HT-29 (cell line): Measurements from ENCODE around the gene CYP1A2. TPM values are rescaled to one million over a fixed set of nuclear protein-coding genes. Genes with fewer than 3 reads are reported as not detected.
"Not testable (repeated sequence)": the region's sequence is repeated elsewhere in the genome, so short reads cannot be mapped to it uniquely, and the experiment has no call there.

Source experiments
- DNase-seq: peaks from one replicate; pipeline ENCODE4 v3.0.0-alpha.2; 2015; ENCODE audit warnings: low spot score
- total RNA-seq: library from RNA; depleted of rRNA; stranded (reverse); fragments of >200 nt; shearing (Covaris generic); gene quantifications from 2 replicates; pipeline ENCODE4 v1.2.3, GENCODE V29; 2014

The CYP1A2 gene
- total RNA-seq, 1 experiment from 2014 or later = not detected

GRCh38 chr15:74735305-74735704, 13.3 kb upstream of the CYP1A2 start:
- no peak for DNase-seq

- not testable (repeated sequence) for DNase-seq
These were observed 10.4 kb upstream of the CYP1A2 start for GRCh38 chr15:74738239-74738638.

- no peak for DNase-seq
These were observed 6.2 kb upstream of the CYP1A2 start for GRCh38 chr15:74742422-74742821.

- DNase-seq = no peak
These were observed 2.3 kb upstream of the CYP1A2 start for GRCh38 chr15:74746389-74746788.

- DNase-seq = no peak
These were observed 1.2 kb downstream of the CYP1A2 start for GRCh38 chr15:74749832-74750231.

GRCh38 chr15:74750751-74751150, 2.1 kb downstream of the CYP1A2 start:
- DNase-seq = no peak

- DNase-seq = no peak
These were observed 3.4 kb downstream of the CYP1A2 start for GRCh38 chr15:74752011-74752410.

GRCh38 chr15:74752531-74752930, 3.9 kb downstream of the CYP1A2 start:
- no peak for DNase-seq

DNA sequence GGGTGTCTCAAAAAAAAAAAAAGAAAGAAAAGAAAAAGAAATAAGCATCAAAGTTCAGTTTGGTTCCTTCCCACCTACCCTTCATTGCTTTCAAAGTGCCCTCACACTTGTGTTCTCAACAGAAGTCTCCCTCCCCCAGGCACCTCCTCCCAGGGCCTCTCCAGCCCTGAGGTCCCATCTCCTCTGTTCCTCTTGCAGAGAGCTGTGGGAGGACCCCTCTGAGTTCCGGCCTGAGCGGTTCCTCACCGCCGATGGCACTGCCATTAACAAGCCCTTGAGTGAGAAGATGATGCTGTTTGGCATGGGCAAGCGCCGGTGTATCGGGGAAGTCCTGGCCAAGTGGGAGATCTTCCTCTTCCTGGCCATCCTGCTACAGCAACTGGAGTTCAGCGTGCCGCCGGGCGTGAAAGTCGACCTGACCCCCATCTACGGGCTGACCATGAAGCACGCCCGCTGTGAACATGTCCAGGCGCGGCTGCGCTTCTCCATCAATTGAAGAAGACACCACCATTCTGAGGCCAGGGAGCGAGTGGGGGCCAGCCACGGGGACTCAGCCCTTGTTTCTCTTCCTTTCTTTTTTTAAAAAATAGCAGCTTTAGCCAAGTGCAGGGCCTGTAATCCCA, 6.1 kb downstream of the CYP1A2 start:
- no peak for DNase-seq

DNA sequence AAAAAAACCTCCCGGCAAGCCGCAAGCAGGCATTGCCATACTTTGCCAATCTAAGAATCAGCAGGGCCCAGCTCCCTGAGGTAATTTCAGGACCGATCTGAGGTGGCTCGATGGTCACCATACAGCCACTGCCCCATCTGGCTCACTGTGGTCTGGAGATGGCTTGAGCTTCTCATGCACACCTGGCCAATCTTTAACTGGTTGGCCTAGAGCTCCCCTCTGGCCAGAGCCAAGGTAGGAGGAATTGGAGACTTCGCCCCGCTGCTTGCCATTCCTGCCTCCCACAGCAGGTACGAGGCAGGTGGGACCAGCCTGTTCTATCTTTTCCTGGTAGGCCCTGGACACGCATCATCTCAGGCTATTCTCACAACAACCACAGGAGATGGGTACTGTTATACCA, 10.1 kb downstream of the CYP1A2 start:
- no peak for DNase-seq

- DNase-seq = no peak
These were observed 14.1 kb downstream of the CYP1A2 start for GRCh38 chr15:74762791-74763150.

- DNase-seq = no peak
These were observed 14.8 kb downstream of the CYP1A2 start for GRCh38 chr15:74763416-74763815.

GRCh38 chr15:74767167-74768098, 18.8 kb downstream of the CYP1A2 start:
- no peak for DNase-seq

DNA sequence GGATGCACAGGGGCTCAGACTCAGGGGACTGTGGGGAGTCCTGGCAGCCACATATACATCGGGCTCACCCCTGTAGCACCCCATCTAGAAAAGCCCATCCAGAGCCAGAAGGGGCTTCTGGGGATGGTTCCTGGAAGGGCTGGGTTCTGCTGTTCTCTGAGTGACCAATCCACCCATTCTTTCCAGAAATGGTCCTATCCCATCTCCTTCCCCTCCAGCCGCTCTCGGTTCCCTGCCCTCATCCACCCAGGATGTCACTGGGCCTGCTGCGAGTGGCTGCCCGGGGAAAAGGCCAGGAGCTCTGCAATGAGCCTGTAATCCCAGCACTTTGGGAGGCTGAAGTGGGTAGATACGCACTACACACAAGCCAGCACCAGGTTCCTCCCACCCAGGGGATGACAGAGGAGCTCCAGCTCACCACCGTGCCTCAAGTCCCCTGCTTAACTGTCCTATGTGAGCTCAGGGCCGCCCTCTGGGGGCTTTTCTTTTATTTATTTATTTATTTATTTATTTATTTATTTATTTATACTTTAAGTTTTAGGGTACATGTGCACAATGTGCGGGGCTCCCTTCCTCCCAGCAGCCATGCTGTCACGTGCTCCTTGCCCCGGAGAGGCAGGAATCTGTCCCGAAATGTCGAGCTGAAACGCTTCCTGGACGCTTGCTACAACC, 19.6 kb downstream of the CYP1A2 start:
- no peak for DNase-seq

GRCh38 chr15:74768771-74769342, 20.2 kb downstream of the CYP1A2 start:
- peak; percentile 75 for DNase-seq

DNA sequence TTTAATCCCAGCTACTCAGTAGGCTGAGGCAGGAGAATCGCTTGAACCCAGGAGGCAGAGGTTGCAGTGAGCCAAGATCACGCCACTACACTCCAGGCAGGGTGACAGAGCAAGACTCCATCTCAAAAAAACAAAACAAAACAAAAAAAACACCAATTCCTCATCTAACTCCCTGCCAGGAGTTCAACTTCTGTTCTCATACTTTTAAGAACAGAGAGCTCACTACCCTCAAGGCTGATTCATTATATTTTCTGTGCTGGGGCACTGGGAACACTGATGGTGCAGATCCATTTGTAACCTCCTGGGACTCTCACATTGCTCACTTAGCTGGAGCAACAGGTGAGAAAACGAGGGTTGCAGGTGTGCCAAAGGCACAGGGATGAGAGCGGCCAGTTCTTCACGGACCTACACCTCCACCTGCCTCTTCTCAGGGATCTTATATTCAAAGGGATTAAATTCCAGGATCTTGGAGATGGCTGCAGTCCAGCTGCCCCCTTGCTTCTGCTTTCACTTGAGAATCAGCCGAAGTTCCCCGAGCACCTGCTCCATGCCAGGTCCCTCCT, 20.9 kb downstream of the CYP1A2 start:
- no peak for DNase-seq

GRCh38 chr15:74770211-74770903, 21.7 kb downstream of the CYP1A2 start:
- no peak for DNase-seq

GRCh38 chr15:74773329-74773728, 24.7 kb downstream of the CYP1A2 start:
- DNase-seq = no peak

- no peak for DNase-seq
These were observed 25.1 kb downstream of the CYP1A2 start for GRCh38 chr15:74773731-74774252.

DNA sequence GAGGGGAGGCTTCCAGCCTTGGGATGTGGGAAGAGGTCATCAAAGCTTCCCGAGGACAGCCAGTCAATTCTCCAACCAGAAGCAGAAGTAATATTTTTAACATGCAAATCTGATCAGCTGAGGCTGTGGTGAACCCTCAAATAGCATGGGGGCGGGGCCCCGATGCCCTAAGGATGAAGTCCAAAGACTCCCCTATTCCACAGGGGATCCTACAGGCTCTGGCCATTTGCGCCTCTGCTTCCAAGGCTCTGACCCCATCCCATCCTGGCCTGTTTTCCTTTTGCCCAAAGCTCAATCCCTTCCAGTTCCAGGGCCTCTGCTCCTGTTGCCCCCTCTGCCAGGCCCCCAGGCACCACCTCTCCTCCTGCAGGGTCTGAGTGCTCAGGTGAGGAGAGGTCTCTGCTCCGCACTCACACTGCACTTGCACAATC, 26.5 kb downstream of the CYP1A2 start:
- DNase-seq = no peak

GRCh38 chr15:74775894-74776293, 27.2 kb downstream of the CYP1A2 start:
- DNase-seq = no peak
